ENCODE results near the gene UGGT2. TPM values are rescaled to one million over a fixed set of nuclear protein-coding genes. Genes with fewer than 3 reads are reported as not detected.

Gene UGGT2
- total RNA-seq, 1 experiment from 2014 or later: 34.5 TPM

DNA sequence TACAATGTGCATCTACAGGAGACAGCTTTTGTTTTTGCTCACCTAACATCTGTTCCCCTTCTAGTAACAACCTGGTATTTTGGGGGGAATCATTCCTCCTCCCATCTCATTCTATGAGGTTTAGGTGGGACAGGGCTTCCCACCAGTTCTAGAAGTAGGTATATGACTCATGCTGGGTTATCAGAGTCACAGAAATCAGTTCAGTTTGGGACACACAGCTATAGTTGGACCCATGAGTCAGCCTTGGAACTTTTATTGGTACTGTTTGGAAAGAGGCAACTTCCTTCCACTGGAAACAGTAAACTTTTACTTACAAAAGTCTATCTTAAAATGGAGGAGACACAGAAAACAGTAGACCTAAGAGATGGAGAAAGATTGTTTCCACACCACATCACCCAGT is 190.8 kb downstream of the UGGT2 start:
- H2BK120ac ChIP-seq (ENCODE audit: low read depth, low read length, poor library complexity, severe bottlenecking): no peak overlapping the region
- H3T11ph ChIP-seq (ENCODE audit: low read length): no peak overlapping the region
- H3K36me3 Mint-ChIP-seq (ENCODE audit: insufficient read depth in 1 of 3, low read depth in 3 of 3): peaks cover 0 to 10% (median 0%) of the 10 kb centered on the region in 3 experiments; a peak in 3 of 7 replicates
- H2BK12ac ChIP-seq (ENCODE audit: insufficient read length, low read depth, low read length): no peak overlapping the region
- H3K79me2 ChIP-seq (ENCODE audit: insufficient read depth, low read length): no peaks in the 10 kb centered on the region
- H3K4me2 ChIP-seq (ENCODE audit: insufficient read depth, insufficient read length, low read length): no peak overlapping the region
- H3K9me3 ChIP-seq (ENCODE audit: control insufficient read depth, low read depth, low read length): no peaks in the 10 kb centered on the region
- H3K27ac ChIP-seq (ENCODE audit: insufficient read length, low read depth, low read length): no peak overlapping the region
- H4K91ac ChIP-seq (ENCODE audit: insufficient read length, low read depth, low read length): no peak overlapping the region
- no peak overlapping the region for H3K27ac Mint-ChIP-seq
- no peaks in the 10 kb centered on the region for H3K9me3 Mint-ChIP-seq
- no peaks in the 10 kb centered on the region for H3K4me1 ChIP-seq (ENCODE audit: insufficient read depth, low read length)
- no peak overlapping the region for H3K18ac ChIP-seq (ENCODE audit: insufficient read length, low read depth, low read length)
- DNase-seq: no peak
- no peak overlapping the region for H2BK5ac ChIP-seq (ENCODE audit: insufficient read length, low read length)
- H3K14ac ChIP-seq (ENCODE audit: insufficient read depth, low read length): no peak overlapping the region
- no peak overlapping the region for H3K4me3 Mint-ChIP-seq
- no peak overlapping the region for H4K8ac ChIP-seq (replicated peaks; ENCODE audit: insufficient read length, low read depth, low read length)
- no peak overlapping the region for H3K4ac ChIP-seq (ENCODE audit: low read depth, low read length)
- H3K9ac ChIP-seq (ENCODE audit: extremely low read depth, insufficient read length, low read length): no peak overlapping the region
- H2AK5ac ChIP-seq (ENCODE audit: insufficient read length, low read length): no peak overlapping the region
- no peak overlapping the region for H2BK20ac ChIP-seq (ENCODE audit: low read depth, low read length, poor library complexity, severe bottlenecking)
- H4K20me1 ChIP-seq (ENCODE audit: control insufficient read depth, insufficient read depth, insufficient read length): no peaks in the 10 kb centered on the region
- H3K56ac ChIP-seq (ENCODE audit: insufficient read length, low read depth, low read length): no peak overlapping the region
- H2AFZ ChIP-seq (ENCODE audit: low read length): no peak overlapping the region
- no peak overlapping the region for H4K5ac ChIP-seq (ENCODE audit: insufficient read length, low read depth, low read length)
- H2BK15ac ChIP-seq (ENCODE audit: low read depth, low read length): no peak overlapping the region
- no peaks in the 10 kb centered on the region for H3K79me1 ChIP-seq (ENCODE audit: insufficient read depth, low read depth, low read length, poor library complexity, severe bottlenecking)
- no peaks in the 10 kb centered on the region for H3K4me1 Mint-ChIP-seq
- H3K23ac ChIP-seq (ENCODE audit: insufficient read length, low read depth, low read length): no peak overlapping the region
- TF ChIP-seq CTCF (conservative IDR thresholded peaks at IDR 0.05): no peak
- H3K27me3 Mint-ChIP-seq (ENCODE audit: low read depth): no peaks in the 10 kb centered on the region
- no peaks in the 10 kb centered on the region for H3K23me2 ChIP-seq (ENCODE audit: insufficient read length, low read depth, low read length, poor library complexity, severe bottlenecking)
- H3K27me3 ChIP-seq (ENCODE audit: insufficient read depth, low read length): no peaks in the 10 kb centered on the region
